ENCODE results near the gene HDAC2. TPM values are rescaled to one million over a fixed set of nuclear protein-coding genes. Genes with fewer than 3 reads are reported as not detected.

The HDAC2 gene
- total RNA-seq, result 39.8 and 57.9 TPM in 2 replicates

GRCh38 chr6:113970805-113971676, at the start of gene HDAC2:
Gene HDAC2 (minus strand): TSS chr6:113971148. CDS start chr6:113970908, 240 bp downstream.

Other genes starting within 250 kb of the HDAC2 start
- 41.3 and 50.7 TPM in 2 replicates for gene MARCKS, start 113.8 kb downstream of the HDAC2 start, total RNA-seq

Measured in hair follicular keratinocyte (primary cell).